ENCODE results near the gene BTF3.
"Not testable (repeated sequence)": the region's sequence is repeated elsewhere in the genome, so short reads cannot be mapped to it uniquely, and the experiment has no call there.

The BTF3 gene

DNA sequence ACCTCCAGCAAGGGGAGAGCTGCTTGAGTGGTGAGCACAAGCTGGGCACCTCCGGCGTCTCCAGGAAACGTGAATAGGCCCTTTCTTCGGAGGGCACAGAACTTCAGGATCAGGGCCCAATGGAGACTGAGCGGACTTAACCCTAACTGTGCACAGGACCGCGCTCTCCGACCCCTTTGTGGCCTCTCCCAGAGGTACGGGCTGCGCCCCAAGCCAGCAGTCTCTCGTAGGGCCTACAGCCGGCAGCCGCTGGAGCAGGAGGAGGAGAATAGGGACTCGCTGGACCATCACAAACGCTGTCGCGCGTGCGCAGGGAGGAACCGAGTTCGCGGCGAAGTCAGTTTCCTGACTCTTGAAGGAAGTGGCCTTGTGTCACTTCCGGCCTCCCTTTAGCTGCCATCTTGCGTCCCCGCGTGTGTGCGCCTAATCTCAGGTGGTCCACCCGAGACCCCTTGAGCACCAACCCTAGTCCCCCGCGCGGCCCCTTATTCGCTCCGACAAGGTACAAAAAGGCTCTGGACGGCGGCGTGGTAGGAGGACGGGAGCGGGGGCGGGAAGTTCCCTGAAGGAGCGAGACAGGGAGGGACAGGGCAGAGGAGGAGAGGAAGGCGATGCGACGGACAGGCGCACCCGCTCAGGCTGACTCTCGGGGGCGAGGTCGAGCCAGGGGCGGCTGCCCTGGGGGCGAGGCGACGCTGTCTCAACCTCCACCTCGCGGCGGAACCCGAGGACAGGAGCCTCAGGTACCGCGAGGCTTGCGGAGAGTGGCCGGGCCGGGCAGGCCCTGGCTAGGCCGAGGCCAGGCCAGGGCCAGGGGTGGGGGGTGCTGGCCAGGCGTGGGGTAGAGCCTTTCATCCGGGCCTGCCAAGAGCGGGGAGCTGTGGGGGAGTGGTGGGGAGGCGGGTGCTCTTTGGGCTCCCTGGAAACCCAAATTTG lies at the start of gene BTF3:
Gene BTF3 (plus strand): TSS at position 386 of the 936 bp plus-strand sequence. CDS start 226 bp downstream, at position 612.
- DNase-seq (ENCODE audit: low read depth) = peak; percentile 84

DNA sequence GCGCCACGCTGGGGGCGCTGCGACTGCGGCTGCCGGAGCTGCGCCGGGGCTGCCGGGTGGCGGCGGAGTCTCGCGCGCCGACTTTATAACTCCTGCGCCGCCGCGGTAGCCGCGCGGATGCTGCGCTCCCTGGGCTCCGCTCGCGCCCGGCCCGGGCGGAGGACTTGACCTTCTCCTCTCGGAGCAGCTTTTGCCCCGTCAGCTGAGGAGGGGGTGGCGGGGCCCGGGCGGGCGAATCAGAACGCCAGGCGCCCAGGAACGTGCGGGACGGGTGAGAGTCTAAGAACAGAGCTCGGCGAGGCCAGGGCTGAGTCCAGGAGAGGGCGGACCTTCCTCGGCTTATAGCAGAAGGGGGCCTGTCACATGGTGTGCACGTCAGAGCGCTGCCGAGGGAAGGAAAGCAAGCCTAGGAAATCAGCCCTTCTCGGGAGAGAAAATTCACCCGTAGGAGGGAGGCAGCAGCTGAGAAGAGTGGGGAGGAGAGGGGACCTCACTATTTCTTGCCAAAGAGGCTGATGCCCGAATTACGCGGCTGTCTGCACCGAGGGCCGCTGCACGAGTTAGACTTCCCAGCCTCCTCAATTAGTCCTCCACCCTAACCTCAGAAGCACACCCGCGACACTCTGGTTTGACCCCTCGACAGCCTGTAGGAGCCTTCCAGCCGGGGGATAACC lies 49.6 kb upstream of the BTF3 start, which contains the start of gene FOXD1:
Gene FOXD1 (minus strand): TSS at position 315 of the 674 bp plus-strand sequence. CDS start 415 bp downstream, outside the sequence.
- no peak for DNase-seq (ENCODE audit: low read depth)

DNA sequence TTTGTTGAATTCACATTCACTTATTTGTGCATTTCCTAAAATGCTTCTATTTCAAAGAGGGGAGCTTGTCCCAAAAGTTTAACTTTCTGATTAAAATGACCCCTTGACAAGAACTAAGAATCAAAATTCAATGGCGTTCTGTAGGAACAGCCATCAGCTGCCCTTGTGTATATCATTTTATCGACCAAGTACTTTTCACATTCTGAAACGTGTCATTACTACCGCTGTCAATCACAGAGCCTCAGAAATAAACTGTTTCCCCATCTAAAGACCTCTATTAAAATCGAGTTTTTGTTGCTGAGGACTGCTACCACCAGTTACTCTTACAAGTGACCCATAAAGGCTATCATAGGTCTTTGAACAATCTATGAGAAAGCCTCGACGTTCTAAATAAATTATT lies 48.1 kb upstream of the BTF3 start:
- no peak for DNase-seq (ENCODE audit: low read depth)

DNA sequence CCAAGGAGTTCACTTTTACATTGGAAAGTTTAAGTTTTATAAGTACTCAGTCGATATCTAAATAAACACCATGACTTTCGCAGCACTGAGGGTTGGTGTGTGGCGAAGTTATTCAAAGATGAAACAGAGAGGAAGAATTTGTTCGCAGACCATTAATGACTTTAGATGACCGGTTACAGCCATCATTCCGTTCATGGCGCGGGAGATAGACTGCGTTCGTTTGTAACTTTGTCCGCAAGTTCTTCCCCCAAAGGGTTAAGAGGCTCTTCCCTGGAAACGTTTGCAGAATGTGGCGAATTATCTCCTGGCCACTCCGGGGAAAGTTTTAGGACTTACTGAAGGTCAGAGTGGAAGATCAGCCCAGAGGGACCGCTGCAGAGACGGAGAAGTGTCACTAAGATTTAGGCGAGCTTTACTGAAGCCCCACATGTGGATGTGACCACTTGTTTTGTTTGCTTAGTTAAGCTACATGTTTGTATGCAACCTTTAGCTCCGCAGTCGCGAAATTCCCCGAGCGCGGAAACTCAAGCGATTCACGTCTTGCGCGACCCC lies 47.5 kb upstream of the BTF3 start:
- DNase-seq (ENCODE audit: low read depth) = no peak

DNA sequence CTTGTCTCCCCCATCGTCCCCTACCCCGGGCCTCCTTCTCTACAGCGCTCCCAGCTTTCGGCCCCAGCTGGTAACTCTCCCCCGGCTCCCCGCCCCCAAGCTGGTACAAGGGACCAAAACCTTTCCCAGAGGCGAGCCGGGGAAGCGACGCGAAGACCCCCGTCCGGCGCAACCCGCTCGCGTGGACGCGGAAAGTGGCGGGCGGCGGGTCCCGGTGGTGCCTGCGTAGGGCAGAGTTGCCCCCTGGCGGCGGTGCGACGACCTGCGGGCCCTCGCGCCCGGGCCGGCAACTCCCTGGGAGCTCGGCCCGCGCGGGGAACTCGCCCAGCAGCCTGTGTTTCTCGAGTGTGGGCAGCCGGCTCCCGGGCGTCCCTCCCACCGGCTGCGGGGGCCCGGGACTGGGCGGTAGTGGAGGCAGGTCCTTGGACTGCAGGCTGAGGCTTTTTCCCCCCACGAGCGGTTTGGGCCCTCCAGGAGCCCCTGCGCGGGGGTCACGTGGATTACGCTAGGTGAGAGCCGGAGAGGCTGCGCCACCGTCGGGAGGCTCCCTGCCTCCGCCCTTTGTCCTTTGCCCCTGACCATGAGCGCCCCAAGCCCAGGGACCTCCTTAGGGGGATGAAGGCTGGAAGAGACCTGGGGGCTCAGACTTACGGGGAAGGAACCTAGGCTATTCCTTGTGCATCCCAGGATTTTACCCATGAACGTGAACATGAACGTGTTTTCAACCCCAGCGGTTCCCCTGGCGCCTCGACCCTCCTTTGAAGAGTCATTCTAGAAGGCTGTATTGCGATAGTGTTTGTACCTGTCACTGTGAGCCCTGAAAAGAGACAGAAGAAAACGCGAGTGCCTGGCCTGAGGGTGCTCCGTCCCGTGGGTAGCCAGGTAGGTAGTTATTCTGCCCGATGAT lies 46.8 kb upstream of the BTF3 start:
- peak; percentile 44 for DNase-seq (ENCODE audit: low read depth)

DNA sequence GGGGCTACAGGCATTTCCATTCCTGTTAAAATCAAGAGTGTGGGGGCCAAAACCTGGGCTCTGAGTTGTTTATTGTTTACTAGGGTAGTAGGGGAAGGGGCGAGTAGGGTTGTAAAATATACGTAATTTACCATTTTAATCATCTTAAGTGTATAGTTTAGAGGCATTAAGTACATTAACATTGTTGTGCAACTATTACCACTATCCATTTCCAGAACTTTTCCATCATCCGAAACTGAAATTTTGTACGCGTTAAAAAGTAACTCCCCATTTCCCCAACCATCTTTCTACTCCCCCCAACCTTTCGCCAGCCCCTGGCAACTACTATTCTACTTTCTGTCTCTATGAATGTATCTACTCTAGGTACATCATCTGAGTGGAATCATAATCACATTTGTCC lies 46.0 kb upstream of the BTF3 start:
- no peak for DNase-seq (ENCODE audit: low read depth)

DNA sequence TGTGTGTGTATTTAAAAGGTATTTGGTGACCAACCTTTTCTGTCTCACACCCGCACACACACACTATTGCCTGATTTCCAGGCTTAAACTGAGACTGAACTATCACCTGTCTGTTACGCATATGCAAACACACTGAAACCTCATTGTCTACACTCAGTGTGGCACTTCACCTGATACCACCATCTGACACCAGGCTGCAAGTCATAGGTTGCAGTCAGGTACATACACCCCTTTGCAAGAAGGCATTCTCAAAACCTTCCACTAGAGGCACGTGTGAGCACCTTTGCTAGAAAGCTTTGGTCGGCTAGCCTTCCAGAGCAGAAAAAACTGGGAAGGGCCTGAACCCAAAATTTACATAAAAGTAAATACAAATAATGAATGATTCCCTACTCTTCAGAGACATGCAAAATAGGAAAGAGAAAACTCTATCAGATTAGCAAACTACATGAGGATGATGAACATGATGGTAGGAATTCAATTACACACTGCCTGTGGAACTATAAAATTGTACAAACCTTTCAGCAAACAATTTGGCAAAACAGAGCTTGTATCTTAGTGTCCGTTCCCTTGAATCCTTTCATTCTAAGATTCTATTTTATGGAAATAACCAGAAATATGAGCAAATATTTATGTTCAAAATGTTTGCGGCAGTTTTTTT lies 43.7 kb upstream of the BTF3 start:
- DNase-seq (ENCODE audit: low read depth) = no peak

DNA sequence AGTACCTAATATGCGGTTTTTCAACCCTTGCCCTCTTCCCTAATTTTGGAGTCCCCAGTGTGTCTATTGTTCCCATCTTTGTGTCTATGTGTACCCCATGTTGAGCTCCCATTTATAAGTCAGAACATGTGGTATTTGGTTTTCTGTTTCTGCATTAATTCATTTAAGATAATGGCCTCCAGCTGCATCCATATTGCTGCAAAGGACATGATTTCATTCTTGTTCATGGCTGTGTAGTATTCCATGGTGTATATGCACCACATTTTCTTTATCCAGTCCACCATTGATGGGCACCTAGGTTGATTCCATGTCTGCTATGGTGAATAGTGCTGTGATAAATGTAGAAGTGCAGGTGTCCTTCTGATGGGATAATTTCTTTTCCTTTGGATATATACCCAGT lies 41.8 kb upstream of the BTF3 start:
- not testable (repeated sequence) for DNase-seq (ENCODE audit: low read depth)

DNA sequence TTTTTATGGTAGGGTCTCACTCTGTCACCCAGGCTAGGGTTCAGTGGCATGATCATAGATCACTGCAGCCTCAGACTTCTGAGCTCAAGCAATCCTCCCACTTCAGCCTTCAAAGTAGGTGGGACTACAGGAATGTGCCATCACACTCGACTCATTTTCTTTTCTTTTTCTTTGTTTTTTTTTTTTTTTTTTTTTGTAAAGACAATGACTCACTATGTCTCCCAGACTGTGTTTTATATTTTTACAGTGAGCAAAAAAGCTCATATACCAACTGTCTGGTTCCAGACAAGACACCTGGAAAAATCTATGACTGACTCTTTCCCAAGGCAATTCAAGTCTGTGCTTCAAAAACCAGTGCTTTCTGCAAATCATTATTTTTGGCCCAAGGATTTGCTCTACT lies 38.9 kb upstream of the BTF3 start:
- no peak for DNase-seq (ENCODE audit: low read depth)

DNA sequence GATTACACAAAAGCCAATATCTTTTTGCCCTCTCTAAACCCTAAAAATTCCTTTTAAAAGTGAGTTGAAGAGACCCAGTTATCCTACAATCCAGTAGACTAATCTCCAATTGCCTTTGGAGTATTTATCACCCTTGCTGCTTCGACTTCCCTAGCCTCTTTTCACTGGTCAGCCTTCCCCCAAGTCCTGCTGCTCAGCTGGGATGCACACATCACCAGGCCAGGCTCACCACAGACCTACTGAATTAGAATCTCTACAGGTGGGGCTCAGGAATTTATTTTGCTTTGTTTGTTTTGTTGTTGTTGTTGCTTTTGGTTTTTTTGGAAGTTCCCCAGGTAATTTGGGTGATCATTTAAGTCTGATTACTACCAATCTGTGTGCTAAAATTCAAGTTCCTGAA lies 38.1 kb upstream of the BTF3 start:
- DNase-seq (ENCODE audit: low read depth) = no peak

DNA sequence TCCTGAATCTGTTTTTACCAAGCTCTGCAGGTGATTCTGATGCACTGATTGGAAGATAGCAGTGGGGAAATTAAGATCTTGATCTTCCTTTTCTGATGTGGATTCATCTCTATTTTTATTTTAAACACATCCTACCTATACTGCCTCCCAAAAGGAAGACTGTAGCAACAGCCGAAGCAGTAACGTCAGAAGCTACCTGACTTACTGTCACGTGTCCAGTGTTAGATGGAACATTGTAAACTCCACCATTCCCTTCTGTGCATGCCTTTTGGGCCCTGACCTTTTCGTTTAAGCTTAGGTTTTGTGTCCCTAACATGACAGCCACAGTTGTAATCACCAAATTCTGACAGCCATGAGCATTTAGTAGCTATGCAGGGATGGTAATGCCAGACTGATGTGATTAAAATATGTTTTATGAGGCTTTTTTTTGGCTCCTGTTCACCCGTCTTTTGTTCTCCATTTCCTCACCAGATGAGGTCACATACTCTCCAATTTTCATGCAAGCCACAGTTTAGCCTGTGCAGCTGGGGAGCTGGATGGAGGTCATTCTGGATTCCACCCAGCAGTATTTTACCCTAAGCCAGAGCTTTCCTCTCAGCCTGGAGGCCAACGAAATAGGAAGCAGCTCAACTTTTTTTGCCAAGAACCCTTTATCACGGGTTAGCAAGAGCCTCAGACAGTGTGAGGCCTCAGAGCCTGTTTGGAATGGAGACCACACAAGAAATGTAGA lies 34.1 kb upstream of the BTF3 start:
- no peak for DNase-seq (ENCODE audit: low read depth)

DNA sequence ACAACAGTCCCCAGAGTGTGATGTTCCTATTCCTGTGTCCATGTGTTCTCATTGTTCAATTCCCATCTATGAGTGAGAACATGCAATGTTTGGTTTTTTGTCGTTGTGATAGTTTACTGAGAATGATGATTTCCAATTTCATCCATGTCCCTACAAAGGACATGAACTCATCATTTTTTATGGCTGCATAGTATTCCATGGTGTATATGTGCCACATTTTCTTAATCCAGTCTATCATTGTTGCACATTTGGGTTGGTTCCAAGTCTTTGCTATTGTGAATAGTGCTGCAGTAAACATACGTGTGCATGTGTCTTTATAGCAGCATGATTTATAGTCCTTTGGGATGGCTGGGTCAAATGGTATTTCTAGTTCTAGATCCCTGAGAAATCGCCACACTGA lies 29.6 kb upstream of the BTF3 start:
- DNase-seq (ENCODE audit: low read depth) = not testable (repeated sequence)

DNA sequence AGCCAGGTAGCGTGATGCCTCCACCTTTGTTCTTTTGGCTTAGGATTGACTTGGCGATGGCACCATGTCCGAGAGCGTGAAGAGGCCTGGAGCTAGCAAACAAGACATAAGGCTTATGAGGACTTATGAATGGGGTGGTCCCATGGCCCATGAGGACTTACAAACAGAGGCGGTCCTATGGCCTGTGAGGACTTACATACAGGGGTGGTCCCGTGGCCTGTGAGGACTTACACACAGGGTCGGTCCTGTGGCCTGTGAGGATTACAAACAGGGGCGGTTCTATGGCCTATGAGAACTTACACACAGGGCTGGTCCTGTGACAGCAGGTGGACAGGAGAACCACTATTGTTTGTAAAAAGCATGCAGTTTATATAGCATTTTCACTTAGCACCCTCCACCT lies 28.4 kb upstream of the BTF3 start:
- DNase-seq (ENCODE audit: low read depth) = no peak

DNA sequence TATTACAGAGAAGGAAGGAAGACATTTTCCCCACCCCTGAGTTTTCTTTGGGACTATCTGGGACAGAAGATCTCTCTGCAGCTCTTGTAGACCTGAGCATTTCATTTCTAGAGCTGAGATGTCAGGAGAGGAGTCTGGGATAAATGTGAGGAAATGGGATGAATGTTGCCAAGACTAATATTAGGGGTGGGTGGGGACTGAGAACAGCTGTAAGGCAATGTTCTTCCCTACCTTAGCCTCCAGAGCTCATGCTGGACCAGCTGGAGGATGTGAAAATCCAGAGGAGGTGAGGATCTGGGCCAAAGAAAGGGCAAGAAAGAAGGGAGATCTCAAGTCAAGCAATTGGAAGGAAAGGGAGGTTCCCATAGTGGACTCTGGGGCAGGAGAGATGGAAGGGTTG lies 26.6 kb upstream of the BTF3 start:
- no peak for DNase-seq (ENCODE audit: low read depth)

DNA sequence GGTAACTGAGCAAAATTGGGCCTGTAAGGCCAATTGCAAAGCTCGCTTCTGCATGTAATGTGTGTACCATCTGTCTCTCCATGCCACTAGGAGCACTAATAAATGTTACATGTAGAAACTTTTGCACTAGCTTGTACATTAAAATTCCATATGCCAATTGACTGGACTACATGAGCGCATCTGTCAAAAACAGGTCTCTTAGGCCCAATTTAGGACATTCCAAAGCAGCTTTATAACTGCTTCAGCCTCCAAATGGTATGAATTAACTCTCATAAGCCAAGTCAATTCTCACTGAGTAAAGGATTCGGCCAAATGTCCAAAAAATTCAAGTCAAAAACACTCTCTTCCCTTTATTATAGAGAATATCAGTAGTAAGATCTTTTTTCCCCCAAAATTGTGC lies 26.1 kb upstream of the BTF3 start:
- DNase-seq (ENCODE audit: low read depth) = no peak

DNA sequence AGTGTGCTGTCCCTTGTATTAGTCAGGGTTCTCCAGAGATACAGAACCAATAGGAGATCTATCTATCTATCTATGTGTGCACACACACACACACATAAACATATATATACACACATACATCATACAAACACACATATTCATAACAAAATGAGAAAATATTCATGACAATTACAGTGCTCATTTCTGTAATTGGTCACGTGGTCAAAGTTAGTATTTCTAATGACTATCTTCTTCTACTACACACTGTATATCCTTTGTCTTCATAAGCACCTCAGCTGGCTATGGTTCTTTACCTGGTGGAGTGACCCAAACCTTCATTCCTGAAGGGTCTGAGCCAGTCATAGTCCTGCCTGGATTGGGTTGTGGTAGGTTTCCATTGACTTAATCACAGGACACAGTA lies 17.7 kb upstream of the BTF3 start:
- no peak for DNase-seq (ENCODE audit: low read depth)

DNA sequence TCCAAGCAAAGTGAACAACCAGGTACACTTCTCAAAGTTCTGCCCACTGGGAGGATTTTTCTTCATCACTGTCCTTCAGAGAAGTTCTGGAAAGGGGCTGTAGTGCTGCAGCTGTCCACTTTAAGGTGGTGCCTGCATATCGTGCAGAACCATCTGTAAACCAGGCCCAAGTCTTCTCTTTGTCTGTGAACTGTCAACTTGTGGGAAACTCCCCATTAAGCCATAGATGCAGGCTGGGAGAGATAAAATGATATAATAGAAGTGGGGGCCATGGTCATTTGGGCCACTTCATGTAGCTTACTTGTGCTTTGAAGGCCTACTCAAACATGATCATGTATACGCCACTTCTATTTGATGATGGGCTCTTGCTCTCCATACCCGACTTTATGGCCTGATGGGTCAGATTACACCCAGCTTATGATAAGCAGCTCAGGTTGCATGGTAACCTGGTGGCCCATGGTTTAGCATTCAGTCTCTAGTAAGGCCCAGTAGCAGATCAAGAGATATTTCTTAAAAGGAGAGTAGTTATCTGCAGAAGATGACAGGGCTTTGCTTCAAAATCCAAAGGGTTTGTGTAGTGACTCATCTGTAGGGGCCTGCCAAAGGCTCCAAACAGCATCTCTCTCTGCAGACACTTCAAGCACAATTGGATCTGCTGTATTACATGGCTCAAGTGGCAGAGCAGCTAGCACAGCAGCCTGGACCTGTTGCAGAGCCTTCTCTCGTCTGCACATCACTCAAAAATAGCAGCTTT lies 15.7 kb upstream of the BTF3 start:
- no peak for DNase-seq (ENCODE audit: low read depth)

DNA sequence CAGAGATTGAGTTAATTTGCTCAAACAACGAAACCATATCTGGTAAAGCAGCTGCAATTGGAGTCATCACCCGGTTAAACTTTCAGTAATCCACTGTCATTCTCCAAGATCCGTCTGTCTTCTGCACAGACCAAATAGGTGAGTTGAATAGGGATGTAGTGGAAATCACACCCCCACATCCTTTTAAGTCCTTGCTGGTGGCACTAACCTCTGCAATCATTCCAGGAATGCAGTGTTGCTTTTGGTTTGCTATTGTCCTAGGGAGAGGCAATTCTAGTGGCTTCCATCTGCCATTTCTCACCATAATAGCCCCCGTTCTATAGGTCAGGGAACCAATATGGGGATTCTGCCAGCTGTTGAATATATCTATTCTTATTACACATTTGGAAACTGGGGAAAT lies 14.6 kb upstream of the BTF3 start:
- no peak for DNase-seq (ENCODE audit: low read depth)

DNA sequence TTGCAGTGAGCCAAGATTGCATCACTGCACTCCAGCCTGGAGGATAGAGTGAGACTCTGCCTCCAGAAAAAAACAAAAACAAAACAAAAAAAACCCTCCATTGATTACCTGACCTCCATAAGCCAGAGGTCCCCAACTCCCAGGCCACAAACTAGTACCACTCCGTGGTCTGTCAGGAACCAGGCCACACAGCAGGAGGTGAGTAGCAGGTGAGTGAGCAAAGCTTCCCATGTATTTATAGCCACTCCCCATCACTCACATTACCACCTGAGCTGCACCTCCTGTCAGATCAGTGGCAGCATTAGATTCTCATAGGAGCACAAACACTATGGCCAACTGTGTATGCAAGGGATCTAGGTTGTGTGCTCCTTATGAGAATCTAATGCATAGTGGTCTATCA lies 13.7 kb upstream of the BTF3 start:
- DNase-seq (ENCODE audit: low read depth) = no peak

DNA sequence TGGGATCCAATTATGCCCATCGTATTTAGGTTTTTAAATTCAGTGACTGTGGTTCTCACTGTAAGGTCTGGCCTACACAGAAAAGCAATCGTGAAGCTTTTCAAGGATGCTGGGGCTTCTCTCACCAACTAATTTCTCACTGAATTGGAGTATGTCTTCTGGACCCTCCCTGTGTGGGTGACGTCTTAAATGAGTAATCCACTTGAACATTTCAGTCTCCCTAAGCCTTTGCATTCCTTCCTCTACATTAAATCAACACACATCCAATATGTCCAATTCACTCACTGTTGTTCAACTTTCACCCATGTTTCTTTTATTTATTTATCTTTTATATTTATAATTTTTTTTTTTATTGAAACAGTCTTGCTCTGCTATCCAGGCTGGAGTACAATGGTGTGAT lies 12.5 kb upstream of the BTF3 start:
- DNase-seq (ENCODE audit: low read depth) = no peak
